ENCODE measurements around the gene VIL1.

DNA sequence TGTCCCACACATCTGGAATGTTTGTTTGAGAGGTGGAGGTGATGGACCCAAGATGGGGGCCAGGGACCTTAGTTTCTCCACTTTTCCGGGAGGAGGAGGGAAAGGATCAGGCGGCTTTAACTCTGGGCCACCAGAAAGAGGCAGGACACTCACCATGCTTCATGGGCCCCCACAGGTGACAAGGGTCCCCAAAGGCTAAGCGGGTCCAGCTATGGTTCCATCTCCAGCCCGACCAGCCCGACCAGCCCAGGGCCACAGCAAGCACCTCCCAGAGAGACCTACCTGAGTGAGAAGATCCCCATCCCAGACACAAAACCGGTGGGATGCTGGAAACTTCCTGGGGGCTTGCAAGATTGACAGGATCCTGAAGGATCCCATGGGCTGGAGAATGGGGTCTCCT, 36.1 kb upstream of the VIL1 start:
- TF ChIP-seq, protein P1, sequence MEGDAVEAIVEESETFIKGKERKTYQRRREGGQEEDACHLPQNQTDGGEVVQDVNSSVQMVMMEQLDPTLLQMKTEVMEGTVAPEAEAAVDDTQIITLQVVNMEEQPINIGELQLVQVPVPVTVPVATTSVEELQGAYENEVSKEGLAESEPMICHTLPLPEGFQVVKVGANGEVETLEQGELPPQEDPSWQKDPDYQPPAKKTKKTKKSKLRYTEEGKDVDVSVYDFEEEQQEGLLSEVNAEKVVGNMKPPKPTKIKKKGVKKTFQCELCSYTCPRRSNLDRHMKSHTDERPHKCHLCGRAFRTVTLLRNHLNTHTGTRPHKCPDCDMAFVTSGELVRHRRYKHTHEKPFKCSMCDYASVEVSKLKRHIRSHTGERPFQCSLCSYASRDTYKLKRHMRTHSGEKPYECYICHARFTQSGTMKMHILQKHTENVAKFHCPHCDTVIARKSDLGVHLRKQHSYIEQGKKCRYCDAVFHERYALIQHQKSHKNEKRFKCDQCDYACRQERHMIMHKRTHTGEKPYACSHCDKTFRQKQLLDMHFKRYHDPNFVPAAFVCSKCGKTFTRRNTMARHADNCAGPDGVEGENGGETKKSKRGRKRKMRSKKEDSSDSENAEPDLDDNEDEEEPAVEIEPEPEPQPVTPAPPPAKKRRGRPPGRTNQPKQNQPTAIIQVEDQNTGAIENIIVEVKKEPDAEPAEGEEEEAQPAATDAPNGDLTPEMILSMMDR (conservative IDR thresholded peaks at IDR 0.05), result no peak
- no peak for TF ChIP-seq EZH2 (IDR thresholded peaks at IDR 0.05; ENCODE audit: low read depth)
